ENCODE results near the gene LIPN.
"Not testable (repeated sequence)": the region's sequence is repeated elsewhere in the genome, so short reads cannot be mapped to it uniquely, and the experiment has no call there.

Gene LIPN

DNA sequence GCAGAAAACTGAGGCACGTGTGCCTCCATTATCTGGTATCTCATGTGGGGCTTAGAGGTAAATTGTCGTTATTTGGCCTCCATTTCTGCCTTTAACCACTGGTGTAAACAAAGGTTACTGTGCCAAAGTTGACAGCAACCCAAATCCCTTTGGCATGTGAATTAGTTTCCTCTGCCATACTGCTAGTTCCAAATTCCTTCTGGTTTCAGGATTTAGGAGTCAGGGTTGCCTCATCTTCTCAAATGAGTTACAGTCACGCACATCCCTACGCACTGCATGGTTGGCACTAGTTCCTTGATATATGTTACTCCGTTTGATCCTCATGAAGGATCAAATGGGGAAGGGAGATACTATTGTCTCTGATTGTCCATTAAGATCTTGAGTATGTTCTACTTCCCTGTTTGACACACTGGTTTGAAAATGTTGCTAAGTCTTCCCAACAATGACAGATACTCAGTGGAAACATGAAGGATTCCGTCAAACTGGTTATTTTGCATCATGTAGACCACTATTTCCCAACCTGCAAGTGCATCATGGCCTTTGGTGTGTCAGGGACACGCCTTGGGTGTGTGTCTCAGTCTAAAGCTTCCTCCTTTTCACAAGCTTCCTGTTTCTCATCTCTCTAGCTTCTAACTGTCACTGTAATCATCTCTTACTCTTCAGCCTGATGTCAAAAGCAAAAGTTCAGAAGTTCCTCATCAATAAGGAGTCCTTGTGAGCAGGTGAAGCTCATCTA lies at the start of gene LIPN:
Gene LIPN (plus strand): TSS at position 655 of the 736 bp plus-strand sequence. CDS start 1,386 bp downstream, outside the sequence.
- no peak for DNase-seq

GRCh38 chr10:88715517-88715916 lies 44.3 kb upstream of the LIPN start:
- DNase-seq, result no peak

GRCh38 chr10:88721392-88721791 lies 38.4 kb upstream of the LIPN start:
- no peak for DNase-seq

- no peak for DNase-seq
These were observed 34.0 kb upstream of the LIPN start for GRCh38 chr10:88725798-88726197.

- DNase-seq, result no peak
These were observed 31.6 kb upstream of the LIPN start for GRCh38 chr10:88728107-88728763.

DNA sequence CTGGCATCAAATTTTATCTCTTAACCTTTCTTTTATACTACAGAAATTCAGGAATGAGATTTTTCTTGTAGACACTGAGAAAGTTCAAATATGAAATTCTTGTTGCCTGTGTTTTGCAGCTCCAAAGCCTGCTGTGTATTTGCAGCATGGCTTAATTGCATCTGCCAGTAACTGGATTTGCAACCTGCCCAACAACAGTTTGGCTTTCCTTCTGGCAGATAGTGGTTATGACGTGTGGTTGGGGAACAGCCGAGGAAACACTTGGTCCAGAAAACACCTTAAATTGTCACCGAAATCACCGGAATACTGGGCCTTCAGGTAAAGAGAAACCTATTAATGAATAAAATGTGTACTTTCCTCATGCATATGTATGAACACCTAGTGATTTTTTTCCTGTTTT lies 29.0 kb upstream of the LIPN start:
- DNase-seq, result no peak

- DNase-seq, result no peak
These were observed 28.5 kb upstream of the LIPN start for GRCh38 chr10:88731296-88731695.

- no peak for DNase-seq
These were observed 26.6 kb upstream of the LIPN start for GRCh38 chr10:88733215-88733614.

- DNase-seq, result no peak
These were observed 24.2 kb upstream of the LIPN start for GRCh38 chr10:88735661-88736060.

GRCh38 chr10:88741921-88742320 lies 17.9 kb upstream of the LIPN start:
- DNase-seq, result not testable (repeated sequence)

GRCh38 chr10:88742448-88742847 lies 17.4 kb upstream of the LIPN start:
- no peak for DNase-seq

DNA sequence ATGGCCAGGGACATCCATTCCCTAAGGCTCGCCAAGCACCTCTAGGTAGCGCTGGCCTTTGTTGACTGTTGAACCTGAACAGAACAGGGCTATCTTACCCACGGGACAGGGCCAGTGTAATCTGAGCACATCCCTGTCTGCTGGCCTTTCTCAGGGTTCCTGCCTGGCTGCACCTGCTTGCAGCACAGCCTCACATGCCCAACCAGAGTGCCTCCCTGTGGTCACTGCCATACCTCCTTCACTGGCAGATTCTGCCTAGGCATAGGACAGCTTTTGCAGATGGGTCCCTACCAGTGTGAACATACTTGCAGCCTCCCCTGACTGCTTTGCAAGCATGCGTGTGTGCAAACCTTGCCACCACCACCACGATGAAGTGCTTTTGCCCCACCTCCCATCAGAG lies 15.8 kb upstream of the LIPN start:
- no peak for DNase-seq

DNA sequence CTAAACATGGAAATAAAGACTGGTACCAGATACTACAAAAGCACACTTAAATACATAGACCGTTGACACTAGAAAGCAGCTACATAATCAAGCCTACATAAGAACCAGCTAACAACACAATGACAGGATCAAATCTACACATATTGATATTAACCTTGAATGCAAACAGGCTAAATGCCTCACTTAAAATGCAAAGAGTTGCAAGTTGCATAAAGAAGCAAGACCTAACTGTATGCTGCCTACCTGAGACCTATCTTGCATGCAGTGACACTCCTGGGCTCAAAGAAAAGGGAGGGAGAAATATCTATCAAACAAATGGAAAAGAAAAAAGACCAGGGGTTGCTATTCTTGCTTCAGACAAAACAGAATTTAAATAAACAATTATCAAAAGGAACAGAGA lies 14.2 kb upstream of the LIPN start:
- no peak for DNase-seq

GRCh38 chr10:88754287-88754686 lies 5.5 kb upstream of the LIPN start:
- DNase-seq, result no peak

DNA sequence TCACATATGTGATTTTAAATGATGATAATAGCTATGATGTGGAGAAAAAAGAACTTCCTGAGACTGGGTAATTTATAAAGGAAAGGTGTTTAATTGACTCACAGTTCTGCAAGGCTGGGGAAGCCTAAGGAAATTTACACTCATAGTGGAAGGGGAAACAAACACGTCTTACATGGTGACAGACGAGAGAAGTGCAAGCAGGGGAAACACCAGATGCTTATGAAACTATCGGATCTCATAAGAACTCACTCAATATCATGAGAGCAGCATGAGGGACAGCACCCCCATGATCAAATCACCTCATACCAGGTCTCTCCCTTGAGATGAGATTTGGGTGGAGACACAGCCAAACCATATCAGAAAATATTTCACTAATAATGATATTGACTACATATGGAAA lies 4.1 kb upstream of the LIPN start:
- DNase-seq, result no peak

DNA sequence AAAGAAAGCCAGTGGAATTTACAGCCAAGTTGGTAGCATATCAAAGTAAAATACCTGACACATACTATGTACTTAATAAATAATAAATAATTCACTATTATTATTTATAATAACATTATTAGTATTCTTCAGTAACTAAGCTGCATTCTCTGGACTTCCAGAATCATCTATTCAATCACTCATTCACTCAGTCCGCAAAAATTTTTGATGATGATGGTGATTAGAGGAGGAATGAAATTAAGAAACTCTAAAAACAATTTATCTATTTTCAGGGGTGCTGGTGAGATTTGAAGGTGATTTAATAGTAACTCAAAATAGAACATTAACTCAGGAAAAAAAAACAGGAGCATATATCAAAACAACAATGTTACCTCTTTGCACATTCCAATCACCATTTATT lies 3.2 kb upstream of the LIPN start:
- no peak for DNase-seq

DNA sequence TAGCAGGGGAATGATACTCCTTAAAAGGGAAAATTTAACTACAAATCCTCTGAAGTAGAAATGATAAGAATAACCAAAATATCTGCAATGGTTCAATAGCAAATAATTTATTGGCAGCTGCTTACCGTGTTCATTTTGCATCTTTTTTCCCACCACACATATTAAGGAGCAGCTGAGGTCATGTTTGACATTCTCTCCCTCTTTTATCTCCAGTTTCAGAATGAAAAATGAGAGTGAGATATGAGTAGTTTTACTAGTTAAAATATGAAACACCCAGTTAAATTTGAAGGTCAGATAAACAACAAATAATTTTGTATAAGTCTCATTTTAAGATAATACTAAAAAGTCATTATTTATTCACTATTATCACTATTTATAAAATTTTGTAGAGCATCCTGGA lies 3.1 kb downstream of the LIPN start:
- DNase-seq, result no peak

- no peak for DNase-seq
These were observed 3.6 kb downstream of the LIPN start for GRCh38 chr10:88763441-88763840.

DNA sequence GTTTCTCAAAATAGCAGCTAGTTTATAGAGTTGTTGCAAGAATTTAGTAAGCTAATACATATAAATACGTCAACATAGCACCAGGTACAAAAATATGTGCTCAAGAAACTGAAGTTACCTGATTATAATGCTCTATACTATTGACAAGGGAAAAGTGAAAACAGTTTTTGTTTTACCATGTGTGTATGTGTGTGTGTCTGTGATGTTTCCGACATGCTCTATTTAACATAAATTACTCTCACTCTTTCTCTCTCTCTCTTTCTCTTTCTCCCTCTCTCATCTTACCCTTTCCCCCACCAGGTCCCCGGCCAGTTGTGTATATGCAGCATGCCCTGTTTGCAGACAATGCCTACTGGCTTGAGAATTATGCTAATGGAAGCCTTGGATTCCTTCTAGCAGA lies 4.3 kb downstream of the LIPN start:
- DNase-seq, result no peak

GRCh38 chr10:88765816-88766215 lies 6.0 kb downstream of the LIPN start:
- no peak for DNase-seq

DNA sequence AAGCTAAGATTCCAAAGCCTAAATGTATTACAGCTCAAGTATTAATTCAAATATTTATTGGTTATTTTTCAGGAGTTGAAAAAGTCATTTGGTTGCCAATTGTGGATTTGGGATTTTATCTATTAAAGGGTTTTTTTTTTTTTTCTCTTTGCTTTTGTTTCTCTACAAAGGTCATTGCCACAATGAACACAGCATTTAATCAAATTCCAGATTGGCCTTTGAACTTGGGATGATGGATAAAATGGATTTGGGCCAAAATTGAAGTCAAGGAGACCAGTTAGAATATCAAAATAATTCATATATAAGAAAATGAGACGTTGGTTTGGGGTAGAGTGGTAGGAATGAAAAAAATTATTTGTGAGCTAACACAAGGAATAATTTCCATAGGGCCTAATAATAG lies 9.6 kb downstream of the LIPN start:
- DNase-seq, result no peak

DNA sequence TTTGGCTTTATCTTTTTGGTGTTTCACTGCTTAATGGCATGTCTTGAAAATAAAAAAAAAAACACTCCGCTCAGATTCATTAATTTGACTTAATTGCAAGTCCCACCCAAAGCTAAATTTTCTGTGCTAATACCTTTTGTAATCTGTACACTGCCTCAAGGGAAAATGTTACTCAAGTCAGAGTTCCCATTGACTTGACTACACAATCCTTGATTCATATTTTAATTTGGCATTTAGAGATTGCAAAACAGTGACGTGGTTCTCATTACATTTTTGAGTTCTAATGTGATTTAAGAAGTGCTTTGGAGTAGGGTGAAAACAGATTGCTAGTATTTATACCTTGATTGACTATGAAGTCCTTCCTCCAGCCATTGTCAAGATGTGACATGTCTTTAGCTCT lies 21.4 kb downstream of the LIPN start:
- no peak for DNase-seq

DNA sequence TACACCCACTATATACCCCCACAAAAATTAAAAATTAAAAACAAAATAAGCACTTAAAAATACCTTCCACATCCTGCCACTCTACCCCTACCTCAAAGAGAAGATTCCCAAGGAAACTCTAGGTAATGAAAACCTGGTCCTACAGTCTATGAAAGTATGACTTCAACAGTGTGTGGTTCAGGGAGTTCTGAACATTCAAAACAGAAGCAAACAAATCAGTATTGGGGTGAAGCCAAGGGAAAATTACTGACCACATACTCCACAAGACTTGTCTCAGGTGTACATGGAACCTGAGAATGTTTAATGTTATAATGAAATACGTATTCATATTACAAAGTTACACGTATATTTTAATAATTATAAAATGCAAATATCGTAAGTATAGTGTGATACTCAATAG lies 22.4 kb downstream of the LIPN start:
- no peak for DNase-seq

GRCh38 chr10:88783724-88784123 lies 23.9 kb downstream of the LIPN start:
- DNase-seq, result no peak
